ENCODE data around the gene MMP24.

Gene MMP24

GRCh38 chr20:35295058-35295457, 68.6 kb downstream of the MMP24 start:
- Histone ChIP-seq H3K4me3 (ENCODE audit: insufficient read depth, low read depth, low read length) (no peak overlapping the region), H3K9me3 (ENCODE audit: control insufficient read depth, low read length) (no peaks in the 10 kb centered on the region), H3K36me3 (ENCODE audit: control insufficient read depth, insufficient read depth, low read length) (no peaks in the 10 kb centered on the region), H3K27me3 (ENCODE audit: control insufficient read depth, insufficient read depth, low read length, poor library complexity, severe bottlenecking) (peaks cover 3% of the 10 kb centered on the region), H3K4me1 (ENCODE audit: control insufficient read depth, insufficient read depth, low read length) (no peaks in the 10 kb centered on the region), H3K27ac (ENCODE audit: insufficient read depth, low read depth, low read length, poor library complexity, severe bottlenecking) (no peak overlapping the region)
- WGBS, 2 experiments = 89 to 90% methylated on average over 8 of the region's 8 CpGs

- H3K4me1 ChIP-seq (ENCODE audit: control insufficient read depth, insufficient read depth, low read length) = no peaks in the 10 kb centered on the region
- H3K27ac ChIP-seq (ENCODE audit: insufficient read depth, low read depth, low read length, poor library complexity, severe bottlenecking) = no peak overlapping the region
- WGBS, 2 experiments = 93 to 96% methylated on average over 8 of the region's 8 CpGs
- no peak overlapping the region for H3K4me3 ChIP-seq (ENCODE audit: insufficient read depth, low read depth, low read length)
- no peaks in the 10 kb centered on the region for H3K36me3 ChIP-seq (ENCODE audit: control insufficient read depth, insufficient read depth, low read length)
- H3K9me3 ChIP-seq (ENCODE audit: control insufficient read depth, low read length) = no peaks in the 10 kb centered on the region
- H3K27me3 ChIP-seq (ENCODE audit: control insufficient read depth, insufficient read depth, low read length, poor library complexity, severe bottlenecking) = peaks cover 3% of the 10 kb centered on the region
Observed at GRCh38 chr20:35295674-35296073, 69.2 kb downstream of the MMP24 start.

GRCh38 chr20:35296101-35296554, 69.6 kb downstream of the MMP24 start:
- H3K9me3 ChIP-seq (ENCODE audit: control insufficient read depth, low read length) = no peaks in the 10 kb centered on the region
- WGBS, 2 experiments = 82 to 88% methylated on average over 9 of the region's 9 CpGs
- H3K27ac ChIP-seq (ENCODE audit: insufficient read depth, low read depth, low read length, poor library complexity, severe bottlenecking) = no peak overlapping the region
- H3K4me1 ChIP-seq (ENCODE audit: control insufficient read depth, insufficient read depth, low read length) = no peaks in the 10 kb centered on the region
- peaks cover 3% of the 10 kb centered on the region for H3K27me3 ChIP-seq (ENCODE audit: control insufficient read depth, insufficient read depth, low read length, poor library complexity, severe bottlenecking)
- no peaks in the 10 kb centered on the region for H3K36me3 ChIP-seq (ENCODE audit: control insufficient read depth, insufficient read depth, low read length)
- no peak overlapping the region for H3K4me3 ChIP-seq (ENCODE audit: insufficient read depth, low read depth, low read length)

- Histone ChIP-seq H3K27ac (ENCODE audit: insufficient read depth, low read depth, low read length, poor library complexity, severe bottlenecking) (no peak overlapping the region), H3K4me1 (ENCODE audit: control insufficient read depth, insufficient read depth, low read length) (no peaks in the 10 kb centered on the region), H3K27me3 (ENCODE audit: control insufficient read depth, insufficient read depth, low read length, poor library complexity, severe bottlenecking) (peaks cover 3% of the 10 kb centered on the region), H3K36me3 (ENCODE audit: control insufficient read depth, insufficient read depth, low read length) (no peaks in the 10 kb centered on the region), H3K4me3 (ENCODE audit: insufficient read depth, low read depth, low read length) (no peak overlapping the region), H3K9me3 (ENCODE audit: control insufficient read depth, low read length) (no peaks in the 10 kb centered on the region)
- 82 to 85% methylated on average over 8 of the region's 8 CpGs for WGBS, 2 experiments
Observed at GRCh38 chr20:35297155-35297554, 70.7 kb downstream of the MMP24 start.

- no peaks in the 10 kb centered on the region for H3K36me3 ChIP-seq (ENCODE audit: control insufficient read depth, insufficient read depth, low read length)
- peaks cover 3% of the 10 kb centered on the region for H3K27me3 ChIP-seq (ENCODE audit: control insufficient read depth, insufficient read depth, low read length, poor library complexity, severe bottlenecking)
- no peak overlapping the region for H3K4me3 ChIP-seq (ENCODE audit: insufficient read depth, low read depth, low read length)
- H3K27ac ChIP-seq (ENCODE audit: insufficient read depth, low read depth, low read length, poor library complexity, severe bottlenecking) = no peak overlapping the region
- WGBS, 2 experiments = 94 to 96% methylated on average over 14 of the region's 14 CpGs
- H3K9me3 ChIP-seq (ENCODE audit: control insufficient read depth, low read length) = no peaks in the 10 kb centered on the region
- no peaks in the 10 kb centered on the region for H3K4me1 ChIP-seq (ENCODE audit: control insufficient read depth, insufficient read depth, low read length)
Observed at GRCh38 chr20:35297740-35298139, 71.2 kb downstream of the MMP24 start.

- 90 to 92% methylated on average over 5 of the region's 5 CpGs for WGBS, 2 experiments
- Histone ChIP-seq H3K9me3 (ENCODE audit: control insufficient read depth, low read length) (no peaks in the 10 kb centered on the region), H3K36me3 (ENCODE audit: control insufficient read depth, insufficient read depth, low read length) (no peaks in the 10 kb centered on the region), H3K4me1 (ENCODE audit: control insufficient read depth, insufficient read depth, low read length) (no peaks in the 10 kb centered on the region), H3K4me3 (ENCODE audit: insufficient read depth, low read depth, low read length) (no peak overlapping the region), H3K27me3 (ENCODE audit: control insufficient read depth, insufficient read depth, low read length, poor library complexity, severe bottlenecking) (peaks cover 3% of the 10 kb centered on the region), H3K27ac (ENCODE audit: insufficient read depth, low read depth, low read length, poor library complexity, severe bottlenecking) (no peak overlapping the region)
Observed at GRCh38 chr20:35298264-35298663, 71.8 kb downstream of the MMP24 start.

GRCh38 chr20:35299780-35300179, 73.3 kb downstream of the MMP24 start:
- no peak overlapping the region for H3K27ac ChIP-seq (ENCODE audit: insufficient read depth, low read depth, low read length, poor library complexity, severe bottlenecking)
- H3K4me3 ChIP-seq (ENCODE audit: insufficient read depth, low read depth, low read length) = no peak overlapping the region
- 91 to 94% methylated on average over 4 of the region's 4 CpGs for WGBS, 2 experiments
- no peaks in the 10 kb centered on the region for H3K4me1 ChIP-seq (ENCODE audit: control insufficient read depth, insufficient read depth, low read length)
- H3K36me3 ChIP-seq (ENCODE audit: control insufficient read depth, insufficient read depth, low read length) = no peaks in the 10 kb centered on the region
- no peaks in the 10 kb centered on the region for H3K9me3 ChIP-seq (ENCODE audit: control insufficient read depth, low read length)
- no peaks in the 10 kb centered on the region for H3K27me3 ChIP-seq (ENCODE audit: control insufficient read depth, insufficient read depth, low read length, poor library complexity, severe bottlenecking)

GRCh38 chr20:35300469-35301262, 74.2 kb downstream of the MMP24 start:
- Histone ChIP-seq H3K4me1 (ENCODE audit: control insufficient read depth, insufficient read depth, low read length) (no peaks in the 10 kb centered on the region), H3K36me3 (ENCODE audit: control insufficient read depth, insufficient read depth, low read length) (no peaks in the 10 kb centered on the region), H3K27me3 (ENCODE audit: control insufficient read depth, insufficient read depth, low read length, poor library complexity, severe bottlenecking) (no peaks in the 10 kb centered on the region), H3K9me3 (ENCODE audit: control insufficient read depth, low read length) (no peaks in the 10 kb centered on the region), H3K4me3 (ENCODE audit: insufficient read depth, low read depth, low read length) (no peak overlapping the region), H3K27ac (ENCODE audit: insufficient read depth, low read depth, low read length, poor library complexity, severe bottlenecking) (no peak overlapping the region)
- WGBS, 2 experiments = 85 to 93% methylated on average over 4 of the region's 4 CpGs

- no peaks in the 10 kb centered on the region for H3K36me3 ChIP-seq (ENCODE audit: control insufficient read depth, insufficient read depth, low read length)
- WGBS, 2 experiments = 92 to 95% methylated on average over 2 of the region's 2 CpGs
- H3K9me3 ChIP-seq (ENCODE audit: control insufficient read depth, low read length) = no peaks in the 10 kb centered on the region
- no peaks in the 10 kb centered on the region for H3K27me3 ChIP-seq (ENCODE audit: control insufficient read depth, insufficient read depth, low read length, poor library complexity, severe bottlenecking)
- no peak overlapping the region for H3K4me3 ChIP-seq (ENCODE audit: insufficient read depth, low read depth, low read length)
- no peaks in the 10 kb centered on the region for H3K4me1 ChIP-seq (ENCODE audit: control insufficient read depth, insufficient read depth, low read length)
- H3K27ac ChIP-seq (ENCODE audit: insufficient read depth, low read depth, low read length, poor library complexity, severe bottlenecking) = no peak overlapping the region
Observed at GRCh38 chr20:35301426-35301825, 74.9 kb downstream of the MMP24 start.

GRCh38 chr20:35302421-35303335, 76.2 kb downstream of the MMP24 start:
- Histone ChIP-seq H3K27me3 (ENCODE audit: control insufficient read depth, insufficient read depth, low read length, poor library complexity, severe bottlenecking) (no peaks in the 10 kb centered on the region), H3K4me1 (ENCODE audit: control insufficient read depth, insufficient read depth, low read length) (no peaks in the 10 kb centered on the region), H3K36me3 (ENCODE audit: control insufficient read depth, insufficient read depth, low read length) (no peaks in the 10 kb centered on the region), H3K9me3 (ENCODE audit: control insufficient read depth, low read length) (no peaks in the 10 kb centered on the region), H3K4me3 (ENCODE audit: insufficient read depth, low read depth, low read length) (no peak overlapping the region), H3K27ac (ENCODE audit: insufficient read depth, low read depth, low read length, poor library complexity, severe bottlenecking) (no peak overlapping the region)
- 88 to 95% methylated on average over 3 of the region's 6 CpGs for WGBS, 2 experiments

Measured in ectodermal cell (in vitro differentiated cells).